K562 (cell line): Measurements from ENCODE around the gene MAP3K12. TPM values are rescaled to one million over a fixed set of nuclear protein-coding genes. Genes with fewer than 3 reads are reported as not detected.

Experiments used
- FOXJ2 ChIP-seq: fragments of 200-800 bp; sonication (Bioruptor generic); IDR thresholded peaks from 2 replicates; pipeline ENCODE4 v1.6.1; 2016; ENCODE audit warnings: missing genetic modification characterization, missing compliant biosample characterization
- HDGF ChIP-seq: fragments of 450-650 bp; IDR thresholded peaks from 2 replicates; pipeline ENCODE4 v1.6.1; 2016
- ILK ChIP-seq: fragments of 450-650 bp; IDR thresholded peaks from 2 replicates; pipeline ENCODE4 v1.6.1; 2016; ENCODE audit warnings: missing genetic modification characterization, low read depth, mild to moderate bottlenecking, missing compliant biosample characterization, moderate library complexity, borderline replicate concordance
- NCOA6 ChIP-seq: fragments of 450-650 bp; IDR thresholded peaks from 2 replicates; pipeline ENCODE4 v1.6.1; 2017; ENCODE audit warnings: mild to moderate bottlenecking
- NCOR1 ChIP-seq: fragments of 450-650 bp; IDR thresholded peaks from 2 replicates; pipeline ENCODE4 v1.6.1; 2016; ENCODE audit warnings: mild to moderate bottlenecking, moderate library complexity
- PHF20 ChIP-seq: fragments of 450-650 bp; IDR thresholded peaks from 2 replicates; pipeline ENCODE4 v1.6.1; 2018; ENCODE audit not compliant: partially characterized antibody
- SMAD4 ChIP-seq: fragments of 250-450 bp; sonication (Bioruptor Pico); conservative IDR thresholded peaks from 2 replicates; pipeline ENCODE4 v1.8.0; 2021; ENCODE audit warnings: inconsistent platforms, mild to moderate bottlenecking, moderate library complexity
- XRCC5 ChIP-seq: fragments of 200-400 bp; formaldehyde crosslinking; IDR thresholded peaks from 2 replicates; pipeline ENCODE4 v1.6.1; 2017; ENCODE audit warnings: low read depth, mild to moderate bottlenecking, low read length
- ZNF583 ChIP-seq: fragments of 250-450 bp; sonication (Bioruptor Pico); IDR thresholded peaks from 2 replicates; pipeline ENCODE4 v1.4.0; 2020
- ZNF695 ChIP-seq: fragments of 450-650 bp; formaldehyde crosslinking; IDR thresholded peaks from 2 replicates; pipeline ENCODE4 v1.4.0; 2020; ENCODE audit warnings: mild to moderate bottlenecking, moderate library complexity
- ZNF75A ChIP-seq: fragments of 450-650 bp; formaldehyde crosslinking; IDR thresholded peaks from 2 replicates; pipeline ENCODE4 v1.4.0; 2020; ENCODE audit warnings: mild to moderate bottlenecking
- polyA plus RNA-seq, 8 experiments: library from polyadenylated mRNA; depleted of rRNA in 4 of 8; stranded (reverse) in 5 of 8; unstranded in 3 of 8; fragments of >200 nt; fragmentation: Nextera tagmentation in 2 of 8; fragmentation: Illumina TruSeq in 1 of 8; extraction: Ambion mirVana in 2 of 8; extraction: Trizol in 1 of 8; gene quantifications; 2 replicates each; pipeline versions ENCODE4 v1.2.1 to v1.2.3, GENCODE V29; 2011 to 2014; ENCODE audit warnings: inconsistent platforms in 1 of 8, missing spikeins in 1 of 8
- total RNA-seq, 7 experiments: library from RNA; depleted of rRNA in 6 of 7; stranded (reverse); fragments of >200 nt in 6 of 7; fragmentation: Illumina TruSeq in 2 of 7; extraction: Trizol in 2 of 7; gene quantifications; 2 replicates each; pipeline versions ENCODE4 v1.2.1 to v1.2.3, GENCODE V29; 2011 to 2021; ENCODE audit warnings: low replicate concordance in 1 of 7
- TF ChIP-seq, protein P1 (sequence below): fragments of 250-450 bp; sonication (Bioruptor Pico); IDR thresholded peaks from 2 replicates; pipeline ENCODE4 v1.4.0; 2020; ENCODE audit warnings: mild to moderate bottlenecking, moderate library complexity
- TF ChIP-seq, protein P2 (sequence below): fragments of 200-800 bp; sonication (Bioruptor generic); IDR thresholded peaks from 2 replicates; pipeline ENCODE4 v1.6.1; 2017; ENCODE audit warnings: missing genetic modification characterization, missing compliant biosample characterization
- TF ChIP-seq, protein P3 (sequence below): fragments of 450-650 bp; conservative IDR thresholded peaks from 2 replicates; pipeline ENCODE4 v1.6.1; 2016; ENCODE audit warnings: missing genetic modification characterization, low read depth, mild to moderate bottlenecking, missing compliant biosample characterization, moderate library complexity
- TF ChIP-seq, protein P4 (sequence below): sonication (generic); formaldehyde crosslinking; IDR thresholded peaks from 2 replicates; pipeline ENCODE4 v1.8.0; 2022; ENCODE audit warnings: mild to moderate bottlenecking, missing genetic modification reagents
- TF ChIP-seq, protein P5 (sequence below): fragments of 450-650 bp; formaldehyde crosslinking; IDR thresholded peaks from 2 replicates; pipeline ENCODE4 v1.4.0; 2022; ENCODE audit warnings: missing genetic modification characterization
- TF ChIP-seq, protein P6 (sequence below): IDR thresholded peaks from 2 replicates; pipeline ENCODE4 v1.6.1; 2012; ENCODE audit warnings: low read depth, low read length, improper control_type of control experiment, borderline replicate concordance

The MAP3K12 gene
- total and polyA plus RNA-seq, 9 of the 15 experiments (the other 6 are each of a cell fraction or from before 2014, with no cell fraction given): 0.10 to 2.4 (median 1.6) TPM

DNA sequence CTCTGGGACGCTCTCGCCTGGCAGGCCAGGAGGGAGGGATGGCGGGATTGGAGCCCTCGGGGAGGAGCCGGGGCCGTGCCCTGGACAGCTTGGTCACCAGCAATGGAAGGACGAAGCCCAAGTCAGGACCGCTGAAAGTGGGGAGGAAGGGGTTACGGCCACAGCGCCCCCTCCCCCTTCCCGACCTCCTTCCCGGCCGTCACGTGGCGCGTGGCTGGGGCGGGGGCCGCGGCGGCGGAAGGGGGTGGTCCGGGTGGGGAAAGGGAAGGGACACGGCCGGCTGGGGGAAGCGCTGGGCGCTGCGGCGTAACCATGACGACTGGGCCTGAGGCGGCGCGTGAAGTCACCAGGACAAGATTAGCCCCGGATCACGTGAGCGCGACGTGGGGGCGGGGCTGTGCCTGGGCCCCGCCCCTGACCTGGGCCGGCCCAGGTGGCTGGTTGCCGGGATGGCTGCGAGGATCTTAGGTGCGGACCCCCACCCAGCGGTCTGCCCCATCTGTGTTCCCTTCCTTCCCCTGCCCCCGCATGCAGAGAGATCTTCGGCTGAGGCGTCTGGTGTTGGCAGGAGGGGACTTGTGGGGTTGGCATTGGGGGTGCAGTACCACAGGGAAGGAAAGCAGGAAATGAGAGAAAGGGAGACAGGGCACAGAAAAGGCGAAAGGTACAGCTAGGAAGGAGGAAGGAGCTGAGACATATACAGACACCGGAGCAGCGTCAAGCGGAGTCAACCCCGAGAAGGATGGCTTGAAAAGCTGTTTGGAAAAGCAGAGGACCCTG is 6.2 kb downstream of the MAP3K12 start (continued):
- TF ChIP-seq NCOR1: no peak
- TF ChIP-seq ZNF75A: no peak
- TF ChIP-seq ZNF583 (CRISPR knock-in tag): no peak
- TF ChIP-seq, protein P1, sequence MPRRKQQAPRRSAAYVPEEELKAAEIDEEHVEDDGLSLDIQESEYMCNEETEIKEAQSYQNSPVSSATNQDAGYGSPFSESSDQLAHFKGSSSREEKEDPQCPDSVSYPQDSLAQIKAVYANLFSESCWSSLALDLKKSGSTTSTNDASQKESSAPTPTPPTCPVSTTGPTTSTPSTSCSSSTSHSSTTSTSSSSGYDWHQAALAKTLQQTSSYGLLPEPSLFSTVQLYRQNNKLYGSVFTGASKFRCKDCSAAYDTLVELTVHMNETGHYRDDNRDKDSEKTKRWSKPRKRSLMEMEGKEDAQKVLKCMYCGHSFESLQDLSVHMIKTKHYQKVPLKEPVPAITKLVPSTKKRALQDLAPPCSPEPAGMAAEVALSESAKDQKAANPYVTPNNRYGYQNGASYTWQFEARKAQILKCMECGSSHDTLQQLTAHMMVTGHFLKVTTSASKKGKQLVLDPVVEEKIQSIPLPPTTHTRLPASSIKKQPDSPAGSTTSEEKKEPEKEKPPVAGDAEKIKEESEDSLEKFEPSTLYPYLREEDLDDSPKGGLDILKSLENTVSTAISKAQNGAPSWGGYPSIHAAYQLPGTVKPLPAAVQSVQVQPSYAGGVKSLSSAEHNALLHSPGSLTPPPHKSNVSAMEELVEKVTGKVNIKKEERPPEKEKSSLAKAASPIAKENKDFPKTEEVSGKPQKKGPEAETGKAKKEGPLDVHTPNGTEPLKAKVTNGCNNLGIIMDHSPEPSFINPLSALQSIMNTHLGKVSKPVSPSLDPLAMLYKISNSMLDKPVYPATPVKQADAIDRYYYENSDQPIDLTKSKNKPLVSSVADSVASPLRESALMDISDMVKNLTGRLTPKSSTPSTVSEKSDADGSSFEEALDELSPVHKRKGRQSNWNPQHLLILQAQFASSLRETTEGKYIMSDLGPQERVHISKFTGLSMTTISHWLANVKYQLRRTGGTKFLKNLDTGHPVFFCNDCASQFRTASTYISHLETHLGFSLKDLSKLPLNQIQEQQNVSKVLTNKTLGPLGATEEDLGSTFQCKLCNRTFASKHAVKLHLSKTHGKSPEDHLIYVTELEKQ (CRISPR knock-in tag): no peak
- TF ChIP-seq ILK (tag): no peak
- TF ChIP-seq, protein P2, sequence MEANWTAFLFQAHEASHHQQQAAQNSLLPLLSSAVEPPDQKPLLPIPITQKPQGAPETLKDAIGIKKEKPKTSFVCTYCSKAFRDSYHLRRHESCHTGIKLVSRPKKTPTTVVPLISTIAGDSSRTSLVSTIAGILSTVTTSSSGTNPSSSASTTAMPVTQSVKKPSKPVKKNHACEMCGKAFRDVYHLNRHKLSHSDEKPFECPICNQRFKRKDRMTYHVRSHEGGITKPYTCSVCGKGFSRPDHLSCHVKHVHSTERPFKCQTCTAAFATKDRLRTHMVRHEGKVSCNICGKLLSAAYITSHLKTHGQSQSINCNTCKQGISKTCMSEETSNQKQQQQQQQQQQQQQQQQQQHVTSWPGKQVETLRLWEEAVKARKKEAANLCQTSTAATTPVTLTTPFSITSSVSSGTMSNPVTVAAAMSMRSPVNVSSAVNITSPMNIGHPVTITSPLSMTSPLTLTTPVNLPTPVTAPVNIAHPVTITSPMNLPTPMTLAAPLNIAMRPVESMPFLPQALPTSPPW: peak; percentile 87
- TF ChIP-seq PHF20: no peak
- peak; percentile 78 for TF ChIP-seq FOXJ2 (tag)
- TF ChIP-seq, protein P3, sequence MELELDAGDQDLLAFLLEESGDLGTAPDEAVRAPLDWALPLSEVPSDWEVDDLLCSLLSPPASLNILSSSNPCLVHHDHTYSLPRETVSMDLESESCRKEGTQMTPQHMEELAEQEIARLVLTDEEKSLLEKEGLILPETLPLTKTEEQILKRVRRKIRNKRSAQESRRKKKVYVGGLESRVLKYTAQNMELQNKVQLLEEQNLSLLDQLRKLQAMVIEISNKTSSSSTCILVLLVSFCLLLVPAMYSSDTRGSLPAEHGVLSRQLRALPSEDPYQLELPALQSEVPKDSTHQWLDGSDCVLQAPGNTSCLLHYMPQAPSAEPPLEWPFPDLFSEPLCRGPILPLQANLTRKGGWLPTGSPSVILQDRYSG (tag): no peak
- TF ChIP-seq SMAD4 (CRISPR knock-in tag): no peak
- TF ChIP-seq, protein P4, sequence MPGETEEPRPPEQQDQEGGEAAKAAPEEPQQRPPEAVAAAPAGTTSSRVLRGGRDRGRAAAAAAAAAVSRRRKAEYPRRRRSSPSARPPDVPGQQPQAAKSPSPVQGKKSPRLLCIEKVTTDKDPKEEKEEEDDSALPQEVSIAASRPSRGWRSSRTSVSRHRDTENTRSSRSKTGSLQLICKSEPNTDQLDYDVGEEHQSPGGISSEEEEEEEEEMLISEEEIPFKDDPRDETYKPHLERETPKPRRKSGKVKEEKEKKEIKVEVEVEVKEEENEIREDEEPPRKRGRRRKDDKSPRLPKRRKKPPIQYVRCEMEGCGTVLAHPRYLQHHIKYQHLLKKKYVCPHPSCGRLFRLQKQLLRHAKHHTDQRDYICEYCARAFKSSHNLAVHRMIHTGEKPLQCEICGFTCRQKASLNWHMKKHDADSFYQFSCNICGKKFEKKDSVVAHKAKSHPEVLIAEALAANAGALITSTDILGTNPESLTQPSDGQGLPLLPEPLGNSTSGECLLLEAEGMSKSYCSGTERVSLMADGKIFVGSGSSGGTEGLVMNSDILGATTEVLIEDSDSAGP: no peak
- no peak for TF ChIP-seq NCOA6
- TF ChIP-seq, protein P5, sequence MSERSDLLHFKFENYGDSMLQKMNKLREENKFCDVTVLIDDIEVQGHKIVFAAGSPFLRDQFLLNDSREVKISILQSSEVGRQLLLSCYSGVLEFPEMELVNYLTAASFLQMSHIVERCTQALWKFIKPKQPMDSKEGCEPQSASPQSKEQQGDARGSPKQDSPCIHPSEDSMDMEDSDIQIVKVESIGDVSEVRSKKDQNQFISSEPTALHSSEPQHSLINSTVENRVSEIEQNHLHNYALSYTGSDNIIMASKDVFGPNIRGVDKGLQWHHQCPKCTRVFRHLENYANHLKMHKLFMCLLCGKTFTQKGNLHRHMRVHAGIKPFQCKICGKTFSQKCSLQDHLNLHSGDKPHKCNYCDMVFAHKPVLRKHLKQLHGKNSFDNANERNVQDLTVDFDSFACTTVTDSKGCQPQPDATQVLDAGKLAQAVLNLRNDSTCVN (CRISPR knock-in tag): 0 out of 2 replicates have a peak, but pooled peaks have one; percentile 59
- peak; percentile 80 for TF ChIP-seq HDGF
- TF ChIP-seq ZNF695 (CRISPR knock-in tag): no peak
- TF ChIP-seq, protein P6, sequence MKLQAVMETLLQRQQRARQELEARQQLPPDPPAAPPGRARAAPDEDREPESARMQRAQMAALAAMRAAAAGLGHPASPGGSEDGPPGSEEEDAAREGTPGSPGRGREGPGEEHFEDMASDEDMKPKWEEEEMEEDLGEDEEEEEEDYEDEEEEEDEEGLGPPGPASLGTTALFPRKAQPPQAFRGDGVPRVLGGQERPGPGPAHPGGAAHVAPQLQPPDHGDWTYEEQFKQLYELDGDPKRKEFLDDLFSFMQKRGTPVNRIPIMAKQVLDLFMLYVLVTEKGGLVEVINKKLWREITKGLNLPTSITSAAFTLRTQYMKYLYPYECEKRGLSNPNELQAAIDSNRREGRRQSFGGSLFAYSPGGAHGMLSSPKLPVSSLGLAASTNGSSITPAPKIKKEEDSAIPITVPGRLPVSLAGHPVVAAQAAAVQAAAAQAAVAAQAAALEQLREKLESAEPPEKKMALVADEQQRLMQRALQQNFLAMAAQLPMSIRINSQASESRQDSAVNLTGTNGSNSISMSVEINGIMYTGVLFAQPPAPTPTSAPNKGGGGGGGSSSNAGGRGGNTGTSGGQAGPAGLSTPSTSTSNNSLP: no peak
- TF ChIP-seq XRCC5: no peak
